Right lobe of liver (tissue), 6 donors: ENCODE data around the gene MTMR6. TPM values are rescaled to one million over a fixed set of nuclear protein-coding genes. Genes with fewer than 3 reads are reported as not detected.

Source experiments
- ATAC-seq, 4 donors: fragments of 200-7000 bp; cut with Tn5 transposase; one replicate each; pipeline ENCODE4 v1.9.1; 2020; ENCODE audit warnings: mild to moderate bottlenecking in 4 of 4, moderate library complexity in 4 of 4
- DNase-seq, 3 donors: peaks; one replicate each; pipeline ENCODE4 v3.0.0-alpha.2; 2020
- H3K27ac ChIP-seq, 3 donors: fragments of 200-600 bp; one replicate each; pipeline ENCODE4 v1.8.0; 2022
- H3K27me3 ChIP-seq, 2 donors: fragments of 200-600 bp; one replicate each; pipeline ENCODE4 v1.8.0; 2022
- H3K36me3 ChIP-seq, 4 donors: fragments of 200-600 bp; sonication (generic) in 1 of 4; one replicate each; pipeline versions ENCODE4 v1.5.1 to v1.8.0; 2017 to 2022; ENCODE audit warnings: control low read depth in 1 of 4
- H3K4me1 ChIP-seq, 4 donors: fragments of 200-600 bp; sonication (generic) in 1 of 4; one replicate each; pipeline versions ENCODE4 v1.5.1 to v1.8.0; 2017 to 2022; ENCODE audit warnings: control low read depth in 1 of 4
- H3K4me3 ChIP-seq, 3 donors: fragments of 200-600 bp; one replicate each; pipeline ENCODE4 v1.8.0; 2022
- H3K9me3 ChIP-seq, 4 donors: fragments of 200-600 bp; sonication (generic) in 1 of 4; one replicate each; pipeline versions ENCODE4 v1.5.1 to v1.8.0; 2017 to 2022; ENCODE audit warnings: control low read depth in 1 of 4
- POLR2A ChIP-seq: fragments of 450-650 bp; IDR thresholded peaks from one replicate; pipeline ENCODE4 v1.6.1; 2017; ENCODE audit warnings: antibody characterized with exemption, mild to moderate bottlenecking
- WGBS: methylation state at CpG from one replicate; pipeline ENCODE4 v1.1.6; 2018; ENCODE audit warnings: low coverage, low lambda C conversion rate; ENCODE audit not compliant: insufficient coverage; ENCODE audit errors: missing lambda C conversion rate; 5-methylcytosine and 5-hydroxymethylcytosine counted together
- intact Hi-C, 2 donors: fragments of 100-400 bp; cut with DNase I; formaldehyde crosslinking; loops; one replicate each; pipeline versions ENCODE4 v1.11.2 to v1.14.1; 2022
- total RNA-seq, 6 experiments: library from RNA; depleted of rRNA in 2 of 6; stranded (reverse); fragments of >200 nt in 2 of 6; fragmentation: NEBNext Ultra II Directional in 3 of 6; extraction: Animal tissue kit (Norgen Biotek cat#: 25700) in 3 of 6; gene quantifications; one replicate each; pipeline versions ENCODE4 v1.1.0 to v1.2.4, GENCODE V29; 2016 to 2023
- TF ChIP-seq, protein P1 (sequence below), 4 donors: fragments of 200-600 bp in 3 of 4; fragments of 450-650 bp in 1 of 4; IDR thresholded peaks; one replicate each; pipeline versions ENCODE4 v1.5.1 to v1.8.0; 2016 to 2022; ENCODE audit warnings: antibody characterized with exemption in 4 of 4, mild to moderate bottlenecking in 2 of 4
- donor health status: DM: no; HTN: yes; CAD: no.
- donor health status: DM: no; HTN: no; CAD: no.
- donor health status: DM: no; HTN: no; CAD: no.
- donor health status: DM: no; HTN: yes; CAD: no.
- donor health status: DM: no; HTN: yes; CAD: no.

The MTMR6 gene
- total RNA-seq, 6 experiments from 2014 or later, result 5.1 to 13.4 (median 7.4) TPM

DNA sequence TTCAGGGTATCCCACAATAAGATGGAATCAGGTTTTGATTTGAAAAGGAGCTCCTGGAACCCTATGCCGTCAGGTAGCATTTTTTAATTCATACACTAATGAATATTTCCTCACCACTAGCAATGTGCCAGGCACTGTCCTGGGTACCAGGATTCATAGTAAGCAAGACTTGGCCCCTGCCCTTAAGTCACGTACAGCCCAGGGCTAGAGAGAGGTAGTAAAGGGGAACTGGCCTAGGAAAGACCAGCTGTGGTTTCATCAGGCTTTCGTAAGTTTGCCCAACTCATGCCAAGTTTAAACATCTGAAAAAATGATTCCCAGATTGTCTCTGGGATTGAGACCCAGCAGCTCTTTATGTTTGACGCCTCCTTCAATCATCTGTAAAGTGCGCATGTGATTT, 69.3 kb downstream of the MTMR6 start:
- whole genome bisulfite sequencing, result 47% methylated on average over 5 of the region's 5 CpGs
- intact Hi-C loops, result no loop called here
- Histone ChIP-seq H3K9me3 (no peaks in the 10 kb centered on the region), H3K27me3 (no peaks in the 10 kb centered on the region), H3K36me3 (no peaks in the 10 kb centered on the region), H3K4me3 (no peak overlapping the region), H3K4me1 (no peaks in the 10 kb centered on the region), H3K27ac (no peak overlapping the region)
- no peak for ATAC-seq
- DNase-seq, result no peak
- TF ChIP-seq, protein P1, sequence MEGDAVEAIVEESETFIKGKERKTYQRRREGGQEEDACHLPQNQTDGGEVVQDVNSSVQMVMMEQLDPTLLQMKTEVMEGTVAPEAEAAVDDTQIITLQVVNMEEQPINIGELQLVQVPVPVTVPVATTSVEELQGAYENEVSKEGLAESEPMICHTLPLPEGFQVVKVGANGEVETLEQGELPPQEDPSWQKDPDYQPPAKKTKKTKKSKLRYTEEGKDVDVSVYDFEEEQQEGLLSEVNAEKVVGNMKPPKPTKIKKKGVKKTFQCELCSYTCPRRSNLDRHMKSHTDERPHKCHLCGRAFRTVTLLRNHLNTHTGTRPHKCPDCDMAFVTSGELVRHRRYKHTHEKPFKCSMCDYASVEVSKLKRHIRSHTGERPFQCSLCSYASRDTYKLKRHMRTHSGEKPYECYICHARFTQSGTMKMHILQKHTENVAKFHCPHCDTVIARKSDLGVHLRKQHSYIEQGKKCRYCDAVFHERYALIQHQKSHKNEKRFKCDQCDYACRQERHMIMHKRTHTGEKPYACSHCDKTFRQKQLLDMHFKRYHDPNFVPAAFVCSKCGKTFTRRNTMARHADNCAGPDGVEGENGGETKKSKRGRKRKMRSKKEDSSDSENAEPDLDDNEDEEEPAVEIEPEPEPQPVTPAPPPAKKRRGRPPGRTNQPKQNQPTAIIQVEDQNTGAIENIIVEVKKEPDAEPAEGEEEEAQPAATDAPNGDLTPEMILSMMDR (IDR thresholded peaks at IDR 0.05), result no peak
- no peak for TF ChIP-seq POLR2A

DNA sequence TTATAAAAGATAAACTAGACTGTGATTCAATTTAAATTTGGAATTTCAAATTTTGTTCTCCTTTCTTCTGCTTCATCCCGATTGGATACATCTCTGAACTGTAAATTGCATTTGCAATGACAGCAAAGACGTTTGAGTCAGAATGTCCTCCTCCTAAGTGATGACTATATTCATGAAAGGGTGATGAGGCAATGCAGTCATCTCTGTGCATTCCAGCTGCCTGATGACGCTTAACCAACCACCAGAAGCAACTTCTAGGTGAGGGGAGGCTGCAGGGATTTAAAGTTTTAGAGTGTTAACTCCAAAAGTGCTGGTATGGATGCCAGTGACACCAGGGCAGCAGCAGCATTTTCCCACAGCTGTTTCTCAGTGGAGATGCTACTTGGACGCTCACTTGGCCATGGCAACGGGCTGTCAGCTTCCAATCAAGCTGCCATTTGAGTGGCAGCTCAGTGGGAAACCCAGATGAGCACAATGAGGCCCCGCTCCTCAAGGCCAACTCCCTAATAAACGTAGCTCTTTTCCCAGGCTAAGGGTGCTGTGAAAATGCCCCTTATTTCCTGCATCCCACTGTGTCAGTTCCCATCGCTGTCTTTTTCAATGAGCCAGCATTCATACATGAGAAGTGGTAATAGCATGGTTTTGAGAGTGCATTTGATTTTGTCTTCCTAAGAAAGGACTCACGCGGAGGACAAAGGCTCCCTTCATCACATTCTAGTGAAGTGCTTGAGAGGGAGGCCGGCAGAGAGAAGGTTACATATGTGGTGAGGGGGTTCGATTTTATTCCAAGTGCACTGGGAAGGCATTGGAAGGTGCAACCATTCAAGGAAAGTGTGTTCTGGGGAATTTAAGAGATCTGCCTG, 70.0 kb downstream of the MTMR6 start:
- ATAC-seq (no peak), DNase-seq (no peak)
- 47% methylated on average over 8 of the region's 12 CpGs for WGBS
- no peak for TF ChIP-seq POLR2A
- TF ChIP-seq, protein P1 (IDR thresholded peaks at IDR 0.05), result no peak
- no peaks in the 10 kb centered on the region for H3K27me3 ChIP-seq
- H3K9me3 ChIP-seq, result no peaks in the 10 kb centered on the region
- no peak overlapping the region for H3K4me3 ChIP-seq
- no peaks in the 10 kb centered on the region for H3K4me1 ChIP-seq
- intact Hi-C loops, result no loop called here
- H3K36me3 ChIP-seq, result no peaks in the 10 kb centered on the region
- H3K27ac ChIP-seq, result no peak overlapping the region

DNA sequence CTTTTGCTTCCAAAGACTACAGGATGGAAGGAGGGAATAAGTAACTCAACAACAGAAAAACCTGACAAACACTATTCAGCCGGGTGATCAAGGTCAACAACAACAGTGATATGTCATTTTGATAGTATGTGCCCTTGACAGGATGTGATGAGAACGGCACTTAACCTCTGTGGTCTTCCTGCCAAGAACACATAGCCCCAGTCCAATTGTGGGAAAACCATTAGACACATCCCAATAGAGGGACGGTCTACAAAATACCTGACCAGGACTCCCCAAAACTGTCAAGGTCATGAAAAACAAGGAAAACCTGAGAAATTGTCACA, 72.1 kb downstream of the MTMR6 start:
- Histone ChIP-seq H3K4me3 (no peak overlapping the region), H3K27ac (no peak overlapping the region), H3K27me3 (no peaks in the 10 kb centered on the region), H3K4me1 (no peaks in the 10 kb centered on the region), H3K36me3 (no peaks in the 10 kb centered on the region), H3K9me3 (no peaks in the 10 kb centered on the region)
- intact Hi-C loops, result no loop called here
- ATAC-seq (no peak), DNase-seq (no peak)
- TF ChIP-seq POLR2A, result no peak
- TF ChIP-seq, protein P1 (IDR thresholded peaks at IDR 0.05), result no peak
- 40% methylated on average over 3 of the region's 3 CpGs for WGBS

DNA sequence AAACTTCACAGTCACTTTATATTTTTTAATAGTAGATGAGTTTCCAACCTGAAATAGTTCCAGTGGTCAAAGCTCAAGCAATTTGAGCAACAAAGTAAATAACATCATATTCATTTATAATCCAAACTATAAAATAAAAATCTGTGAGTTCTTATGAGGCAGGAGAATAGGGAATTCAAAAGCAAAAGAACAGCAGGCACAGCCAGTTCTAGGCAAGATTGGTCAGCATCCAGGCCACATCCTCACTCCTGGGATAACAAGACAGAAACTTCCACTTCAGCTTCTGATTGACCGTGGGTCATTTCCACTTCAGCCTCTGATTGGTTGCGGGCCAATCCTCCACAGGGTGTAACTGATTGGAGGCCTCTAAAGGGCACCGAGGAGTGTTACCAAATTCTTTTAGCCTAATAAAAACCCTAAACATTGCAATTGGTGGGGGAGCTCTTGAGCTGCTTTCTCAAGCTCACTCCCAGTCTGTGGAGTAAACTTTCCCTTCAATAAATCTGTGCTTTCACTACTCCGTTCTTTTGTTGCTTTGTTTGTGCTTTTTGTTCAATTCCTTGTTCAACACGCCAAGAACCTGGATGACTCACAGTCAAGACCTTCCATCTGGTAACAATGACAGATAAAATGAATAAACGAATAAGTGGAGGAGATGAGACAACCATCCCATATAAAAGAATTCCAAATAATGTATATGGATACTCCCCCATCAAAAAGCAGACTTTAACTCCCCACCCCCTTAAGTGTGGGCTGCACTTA, 72.6 kb downstream of the MTMR6 start:
- H3K4me1 ChIP-seq, result no peaks in the 10 kb centered on the region
- no peak for TF ChIP-seq POLR2A
- TF ChIP-seq, protein P1 (IDR thresholded peaks at IDR 0.05), result no peak
- ATAC-seq, result no peak
- no peak overlapping the region for H3K27ac ChIP-seq
- H3K36me3 ChIP-seq, result no peaks in the 10 kb centered on the region
- intact Hi-C loops, result no loop called here
- DNase-seq, result no peak
- H3K4me3 ChIP-seq, result no peak overlapping the region
- no peaks in the 10 kb centered on the region for H3K9me3 ChIP-seq
- 48% methylated on average over 5 of the region's 6 CpGs for WGBS
- no peaks in the 10 kb centered on the region for H3K27me3 ChIP-seq
